Trophoblast cell (in vitro differentiated cells and primary cell): Measurements from ENCODE around the gene SEC63.
"Not testable (repeated sequence)": the region's sequence is repeated elsewhere in the genome, so short reads cannot be mapped to it uniquely, and the experiment has no call there.

Source experiments
- DNase-seq, 2 donors: peaks; one replicate each; pipeline ENCODE4 v3.0.0-alpha.2; 2016
- H2AFZ ChIP-seq: 2 replicates; pipeline ENCODE4 v1.6.1; 2013; ENCODE audit warnings: low read length, moderate library complexity, mild to moderate bottlenecking; ENCODE audit not compliant: insufficient read depth, poor library complexity
- H2AK5ac ChIP-seq: 2 replicates; pipeline ENCODE4 v1.6.1; 2013; ENCODE audit warnings: mild to moderate bottlenecking, low read length
- H2BK120ac ChIP-seq: 2 replicates; pipeline ENCODE4 v1.6.1; 2013; ENCODE audit warnings: low read length, mild to moderate bottlenecking, moderate library complexity; ENCODE audit not compliant: insufficient read depth, poor library complexity
- H2BK12ac ChIP-seq: 2 replicates; pipeline ENCODE4 v1.6.1; 2013; ENCODE audit warnings: mild to moderate bottlenecking, low read length, moderate library complexity
- H2BK5ac ChIP-seq: 2 replicates; pipeline ENCODE4 v1.6.1; 2013; ENCODE audit warnings: low read length, low read depth, moderate library complexity, mild to moderate bottlenecking; ENCODE audit not compliant: poor library complexity
- H3K14ac ChIP-seq: 2 replicates; pipeline ENCODE4 v1.6.1; 2013; ENCODE audit warnings: mild to moderate bottlenecking, low read length
- H3K18ac ChIP-seq: 2 replicates; pipeline ENCODE4 v1.6.1; 2013; ENCODE audit warnings: mild to moderate bottlenecking, low read length
- H3K23ac ChIP-seq: 2 replicates; pipeline ENCODE4 v1.6.1; 2013; ENCODE audit warnings: low read length
- H3K27ac ChIP-seq: 2 replicates; pipeline ENCODE4 v1.5.1; 2013; ENCODE audit warnings: low read depth, mild to moderate bottlenecking, inconsistent platforms, low read length, moderate library complexity
- H3K27me3 ChIP-seq: 2 replicates; pipeline ENCODE4 v1.6.1; 2013; ENCODE audit warnings: inconsistent platforms, mild to moderate bottlenecking, low read length, moderate library complexity; ENCODE audit not compliant: insufficient read depth
- H3K36me3 ChIP-seq, 2 experiments: 1 replicate in 1 of 2; 2 replicates in 1 of 2; pipeline ENCODE4 v1.6.1; 2013; ENCODE audit warnings: low read length in 2 of 2, mild to moderate bottlenecking in 2 of 2, moderate library complexity in 1 of 2; ENCODE audit not compliant: insufficient read depth in 2 of 2, control insufficient read depth in 1 of 2
- H3K4ac ChIP-seq: 2 replicates; pipeline ENCODE4 v1.6.1; 2013; ENCODE audit warnings: low read depth, mild to moderate bottlenecking, low read length, moderate library complexity
- H3K4me1 ChIP-seq, 2 experiments: 1 replicate in 1 of 2; 2 replicates in 1 of 2; pipeline ENCODE4 v1.6.1; 2013; ENCODE audit warnings: low read length in 2 of 2, mild to moderate bottlenecking in 2 of 2, moderate library complexity in 1 of 2; ENCODE audit not compliant: insufficient read depth in 2 of 2, control insufficient read depth in 1 of 2
- H3K4me2 ChIP-seq: 2 replicates; pipeline ENCODE4 v1.6.1; 2013; ENCODE audit warnings: inconsistent platforms, mild to moderate bottlenecking, low read length, moderate library complexity
- H3K4me3 ChIP-seq: 2 replicates; pipeline ENCODE4 v1.5.1; 2013; ENCODE audit warnings: mild to moderate bottlenecking, low read depth, low read length, inconsistent platforms
- H3K79me1 ChIP-seq: one replicate; pipeline ENCODE4 v1.6.1; 2013; ENCODE audit warnings: low read length
- H3K79me2 ChIP-seq: 2 replicates; pipeline ENCODE4 v1.6.1; 2013; ENCODE audit warnings: low read length, mild to moderate bottlenecking; ENCODE audit not compliant: control insufficient read depth, insufficient read depth, poor library complexity
- H3K9ac ChIP-seq: 2 replicates; pipeline ENCODE4 v1.6.1; 2013; ENCODE audit warnings: mild to moderate bottlenecking, low read length
- H3K9me3 ChIP-seq: 2 replicates; pipeline ENCODE4 v1.6.1; 2013; ENCODE audit warnings: low read depth, mild to moderate bottlenecking, control low read depth, inconsistent platforms, low read length; ENCODE audit not compliant: insufficient read depth
- H4K12ac ChIP-seq: 2 replicates; pipeline ENCODE4 v1.6.1; 2013; ENCODE audit warnings: low read depth, mild to moderate bottlenecking, low read length, moderate library complexity
- H4K8ac ChIP-seq: 2 replicates; pipeline ENCODE4 v1.6.1; 2013; ENCODE audit warnings: low read depth, mild to moderate bottlenecking, low read length, moderate library complexity
- H4K91ac ChIP-seq: one replicate; pipeline ENCODE4 v1.6.1; 2013; ENCODE audit warnings: low read depth, mild to moderate bottlenecking, low read length, moderate library complexity
- WGBS: extraction: QIAGEN DNeasy Blood & Tissue Kit; methylation state at CpG from one replicate; pipeline ENCODE4 v1.1.7; 2013; ENCODE audit warnings: missing lambda C conversion rate; ENCODE audit not compliant: insufficient read length, insufficient coverage; ENCODE audit errors: extremely low coverage; 5-methylcytosine and 5-hydroxymethylcytosine counted together

SEC63 gene

GRCh38 chr6:108002365-108003221 is 44.6 kb upstream of the SEC63 start:
- Histone ChIP-seq H2BK5ac (no peak overlapping the region), H3K4me2 (no peak overlapping the region), H4K12ac (no peak overlapping the region)

GRCh38 chr6:108001696-108002231 is 43.8 kb upstream of the SEC63 start:
- Histone ChIP-seq H3K4me3 (no peak overlapping the region), H3K14ac (no peak overlapping the region), H4K12ac (no peak overlapping the region), H3K9me3 (peaks cover 3% of the 10 kb centered on the region), H4K8ac (no peak overlapping the region), H3K27ac (no peak overlapping the region), H2AK5ac (no peak overlapping the region), H3K4ac (no peak overlapping the region), H3K4me1 (peaks cover 4 to 6% of the 10 kb centered on the region in 2 experiments), H3K79me1 (no peaks in the 10 kb centered on the region), H3K79me2 (no peaks in the 10 kb centered on the region), H3K18ac (no peak overlapping the region), H3K23ac (no peak overlapping the region), H2BK12ac (peak overlapping the region; percentile 27), H4K91ac (no peak overlapping the region), H2BK120ac (peak overlapping the region; percentile 25), H3K27me3 (no peaks in the 10 kb centered on the region), H3K4me2 (no peak overlapping the region), H2AFZ (no peak overlapping the region), H3K9ac (no peak overlapping the region), H2BK5ac (no peak overlapping the region), H3K36me3 (no peaks in the 10 kb centered on the region)
- DNase-seq: no peak
- WGBS: no CpG with 5 or more reads among the region's 7 CpGs

More at GRCh38 chr6:108002365-108003221, 44.6 kb upstream of the SEC63 start:
- Histone ChIP-seq H2AK5ac (no peak overlapping the region), H3K27me3 (no peaks in the 10 kb centered on the region), H3K4ac (no peak overlapping the region), H4K8ac (no peak overlapping the region), H3K27ac (peak overlapping the region; percentile 65), H2BK12ac (no peak overlapping the region), H3K79me2 (no peaks in the 10 kb centered on the region), H3K9ac (no peak overlapping the region), H3K4me3 (no peak overlapping the region), H4K91ac (no peak overlapping the region), H3K36me3 (no peaks in the 10 kb centered on the region), H3K23ac (no peak overlapping the region), H3K18ac (no peak overlapping the region), H2AFZ (no peak overlapping the region), H3K9me3 (peaks cover 3% of the 10 kb centered on the region), H3K4me1 (peaks cover 4 to 6% of the 10 kb centered on the region in 2 experiments), H3K14ac (no peak overlapping the region), H2BK120ac (no peak overlapping the region), H3K79me1 (no peaks in the 10 kb centered on the region)
- no CpG with 5 or more reads among the region's 9 CpGs for WGBS
- peak; percentile 75 to 76 for DNase-seq

GRCh38 chr6:108000259-108000658 is 42.3 kb upstream of the SEC63 start:
- H4K91ac ChIP-seq, H3K18ac ChIP-seq, H2AK5ac ChIP-seq, H3K4ac ChIP-seq, H3K4me1 ChIP-seq, H3K27me3 ChIP-seq, H3K23ac ChIP-seq, H3K14ac ChIP-seq, H2BK5ac ChIP-seq, H3K79me1 ChIP-seq, H4K8ac ChIP-seq, H2BK120ac ChIP-seq, H3K9ac ChIP-seq, H3K4me3 ChIP-seq, H3K9me3 ChIP-seq, H4K12ac ChIP-seq, H3K27ac ChIP-seq, H2AFZ ChIP-seq, H2BK12ac ChIP-seq, H3K79me2 ChIP-seq, H3K4me2 ChIP-seq, H3K36me3 ChIP-seq: not testable (repeated sequence)
- DNase-seq: peak in 1 of 2 donors; percentile 50
- no CpG with 5 or more reads among the region's 5 CpGs for WGBS

- H3K9me3 ChIP-seq: peaks cover under 1% of the 10 kb centered on the region
- H3K4ac ChIP-seq: no peak overlapping the region
- H2BK5ac ChIP-seq: no peak overlapping the region
- H3K79me2 ChIP-seq: no peaks in the 10 kb centered on the region
- H2BK120ac ChIP-seq: no peak overlapping the region
- H3K18ac ChIP-seq: no peak overlapping the region
- no peak for DNase-seq
- H4K12ac ChIP-seq: no peak overlapping the region
- H2AK5ac ChIP-seq: no peak overlapping the region
- H4K8ac ChIP-seq: no peak overlapping the region
- no peaks in the 10 kb centered on the region for H3K36me3 ChIP-seq
- no peak overlapping the region for H3K4me3 ChIP-seq
- H4K91ac ChIP-seq: no peak overlapping the region
- H3K23ac ChIP-seq: no peak overlapping the region
- H2AFZ ChIP-seq: no peak overlapping the region
- no peaks in the 10 kb centered on the region for H3K79me1 ChIP-seq
- peaks cover 4 to 6% of the 10 kb centered on the region in 2 experiments for H3K4me1 ChIP-seq
- H3K4me2 ChIP-seq: no peak overlapping the region
- no peak overlapping the region for H2BK12ac ChIP-seq
- no peak overlapping the region for H3K9ac ChIP-seq
- H3K27me3 ChIP-seq: no peaks in the 10 kb centered on the region
- no peak overlapping the region for H3K27ac ChIP-seq
- no peak overlapping the region for H3K14ac ChIP-seq
These were observed 41.3 kb upstream of the SEC63 start for GRCh38 chr6:107999341-107999740.
